GM12891 (cell line): ENCODE results near the gene OSBPL5.

ENCODE experiments used
- POLR2A ChIP-seq: IDR thresholded peaks from 2 replicates; pipeline ENCODE4 v1.6.1; 2011; ENCODE audit warnings: low read depth, low read length, control low read depth
- POLR2AphosphoS5 ChIP-seq: IDR thresholded peaks from 2 replicates; pipeline ENCODE4 v1.6.1; 2011; ENCODE audit warnings: low read depth, low read length, control low read depth

GRCh38 chr11:3159296-3160190 is 5.6 kb downstream of the OSBPL5 start:
- no peak for TF ChIP-seq POLR2A
- no peak for TF ChIP-seq POLR2AphosphoS5
